ENCODE results near the gene CDC42BPA.

- no peak for TF ChIP-seq SP1 (IDR thresholded peaks at IDR 0.05)
- TF ChIP-seq FOXM1 (IDR thresholded peaks at IDR 0.05; ENCODE audit: borderline replicate concordance) = no peak
- no peak for TF ChIP-seq LEF1 (IDR thresholded peaks at IDR 0.05; ENCODE audit: borderline replicate concordance)
These were observed 269.0 kb downstream of the CDC42BPA start for GRCh38 chr1:227049253-227049652.
